K562 (cell line): Measurements from ENCODE around the gene MITF. TPM values are rescaled to one million over a fixed set of nuclear protein-coding genes. Genes with fewer than 3 reads are reported as not detected.

Source experiments
- ATAC-seq: fragments of 200-7000 bp; cut with Tn5 transposase; 3 replicates; pipeline ENCODE4 v1.9.1; 2020; ENCODE audit warnings: moderate library complexity
- BruUV-seq: library from RNA; stranded (reverse); fragments of 400-500 nt; replicated peaks from 2 replicates; lab custom pipeline; 2021; lab: Mats Ljungman, UMichigan
- CTCF ChIA-PET: fragments of 300-600 bp; formaldehyde crosslinking; extraction: SDS; loops from one replicate; lab custom pipeline; 2021; ENCODE audit warnings: low intra/inter-chr PET ratio; lab: Yijun Ruan, JAX
- POLR2A ChIA-PET: fragments of 300-600, 350-650 bp; sonication (Branson Sonifier 250); formaldehyde crosslinking; extraction: SDS; loops from one replicate; lab custom pipeline; 2021; ENCODE audit warnings: antibody characterized with exemption, inconsistent platforms; lab: Yijun Ruan, JAX
- DNase-seq, 4 experiments: peaks; one replicate each; pipeline versions ENCODE4 v3.0.0 to v3.0.0-alpha.2; 2011 to 2018; ENCODE audit warnings: low spot score in 3 of 4, mixed read lengths in 3 of 4; ENCODE audit errors: extremely low read depth in 1 of 4
- FAIRE-seq: peaks from 2 replicates; lab custom pipeline; 2011; peaks lifted over from hg19 to GRCh38; lab: Jason Lieb, UNC
- H2AFZ ChIP-seq: 2 replicates; pipeline ENCODE4 v1.6.0; 2011; ENCODE audit warnings: low read depth, low read length, control low read depth, inconsistent platforms
- H3K27ac ChIP-seq: fragments of 200-600 bp; 3 replicates; pipeline ENCODE4 v1.8.0; 2011; ENCODE audit warnings: low read depth, mild to moderate bottlenecking, control low read depth, inconsistent platforms, low read length, moderate library complexity, mixed read lengths; ENCODE audit errors: extremely low read depth
- H3K27me3 ChIP-seq, 2 experiments: fragments of 300-600 bp in 1 of 2; 2 replicates in 1 of 2; 3 replicates in 1 of 2; pipeline versions ENCODE4 v1.6.0 to v1.8.0; 2011; ENCODE audit warnings: inconsistent platforms in 2 of 2, low read length in 2 of 2, mild to moderate bottlenecking in 1 of 2, mixed read lengths in 1 of 2, moderate library complexity in 1 of 2; ENCODE audit not compliant: control insufficient read depth in 2 of 2, insufficient read depth in 2 of 2
- H3K36me3 ChIP-seq: fragments of 300-600 bp; 3 replicates; pipeline ENCODE4 v1.8.0; 2011; ENCODE audit warnings: mild to moderate bottlenecking, low read length, inconsistent platforms; ENCODE audit not compliant: control insufficient read depth, insufficient read depth
- H3K4me1 ChIP-seq, 2 experiments: fragments of 200-600 bp in 1 of 2; replicated peaks in 1 of 2; 2 replicates in 1 of 2; 3 replicates in 1 of 2; pipeline versions ENCODE4 v1.5.1 to v1.8.0; 2011; ENCODE audit warnings: inconsistent platforms in 2 of 2, low read length in 2 of 2, mild to moderate bottlenecking in 1 of 2, mixed read lengths in 1 of 2, moderate library complexity in 1 of 2; ENCODE audit not compliant: control insufficient read depth in 2 of 2, insufficient read depth in 2 of 2
- H3K4me2 ChIP-seq: 2 replicates; pipeline ENCODE4 v1.6.1; 2011; ENCODE audit warnings: low read length, control low read depth, inconsistent platforms, mixed read lengths; ENCODE audit not compliant: insufficient read depth
- H3K4me3 ChIP-seq: fragments of 200-600 bp; sonication (generic), shearing (Covaris generic); 2 replicates; pipeline ENCODE4 v1.5.1; 2016; ENCODE audit warnings: control low read depth, inconsistent platforms
- H3K79me2 ChIP-seq: fragments of 200-600 bp; 3 replicates; pipeline ENCODE4 v1.8.0; 2011; ENCODE audit warnings: low read length, inconsistent platforms; ENCODE audit not compliant: control insufficient read depth, insufficient read depth
- H3K9ac ChIP-seq, 2 experiments: 2 replicates each; pipeline versions ENCODE4 v1.6.0 to v1.6.1; 2011; ENCODE audit warnings: low read depth in 2 of 2, low read length in 2 of 2, control low read depth in 1 of 2, inconsistent platforms in 1 of 2, mild to moderate bottlenecking in 1 of 2, mixed read lengths in 1 of 2; ENCODE audit not compliant: insufficient read depth in 1 of 2
- H3K9me1 ChIP-seq: one replicate; pipeline ENCODE4 v1.6.0; 2011; ENCODE audit warnings: inconsistent platforms, mild to moderate bottlenecking, low read length, moderate library complexity; ENCODE audit not compliant: control insufficient read depth, insufficient read depth
- H3K9me3 ChIP-seq: replicated peaks from 2 replicates; pipeline ENCODE4 v1.5.1; 2011; ENCODE audit warnings: low read depth, low read length, inconsistent platforms; ENCODE audit not compliant: control insufficient read depth, insufficient read depth
- H4K20me1 ChIP-seq: replicated peaks from 2 replicates; pipeline ENCODE4 v1.6.1; 2011; ENCODE audit warnings: low read length, inconsistent platforms, mixed read lengths; ENCODE audit not compliant: control insufficient read depth, insufficient read depth
- CREB3L1 ChIP-seq: fragments of 450-650 bp; IDR thresholded peaks from 2 replicates; pipeline ENCODE4 v1.6.1; 2014; ENCODE audit warnings: low read depth, mild to moderate bottlenecking, moderate library complexity, borderline replicate concordance
- DPF2 ChIP-seq: fragments of 450-650 bp; IDR thresholded peaks from 2 replicates; pipeline ENCODE4 v1.6.1; 2016
- ELF4 ChIP-seq: fragments of 450-650 bp; formaldehyde crosslinking; IDR thresholded peaks from 2 replicates; pipeline ENCODE4 v1.4.0; 2022; ENCODE audit warnings: missing genetic modification characterization
- GTF2A2 ChIP-seq: IDR thresholded peaks from 2 replicates; pipeline ENCODE4 v1.6.1; 2016; ENCODE audit warnings: mild to moderate bottlenecking, missing genetic modification characterization, missing compliant biosample characterization
- USF2 ChIP-seq: sonication (generic); formaldehyde crosslinking; IDR thresholded peaks from 2 replicates; pipeline ENCODE4 v1.5.0; 2020; ENCODE audit warnings: missing genetic modification reagents
- XRCC5 ChIP-seq: fragments of 200-400 bp; formaldehyde crosslinking; IDR thresholded peaks from 2 replicates; pipeline ENCODE4 v1.6.1; 2017; ENCODE audit warnings: low read depth, mild to moderate bottlenecking, low read length
- ZNF511 ChIP-seq: sonication (generic); formaldehyde crosslinking; IDR thresholded peaks from 2 replicates; pipeline ENCODE4 v1.8.0; 2022; ENCODE audit warnings: mild to moderate bottlenecking, missing genetic modification reagents
- ZSCAN29 ChIP-seq: fragments of 450-650 bp; IDR thresholded peaks from 2 replicates; pipeline ENCODE4 v1.6.1; 2017
- WGBS: fragments of 100-300 bp; shearing (Covaris generic); methylation state at CpG from one replicate; pipeline ENCODE4 v1.1.6; 2016; ENCODE audit warnings: low coverage, mixed read lengths; ENCODE audit not compliant: insufficient coverage; ENCODE audit errors: missing lambda C conversion rate; 5-methylcytosine and 5-hydroxymethylcytosine counted together
- in situ Hi-C: fragments of 300-500 bp; cut with MboI; formaldehyde crosslinking; loops from 4 replicates; pipeline ENCODE4 v1.15.0; 2018; ENCODE audit warnings: inconsistent platforms, mixed read lengths
- intact Hi-C: fragments of 100-400 bp; cut with micrococcal nuclease; formaldehyde crosslinking; loops from 2 replicates; pipeline ENCODE4 v1.14.2; 2022
- polyA plus RNA-seq, 8 experiments: library from polyadenylated mRNA; depleted of rRNA in 4 of 8; stranded (reverse) in 5 of 8; unstranded in 3 of 8; fragments of >200 nt; fragmentation: Nextera tagmentation in 2 of 8; fragmentation: Illumina TruSeq in 1 of 8; extraction: Ambion mirVana in 2 of 8; extraction: Trizol in 1 of 8; gene quantifications; 2 replicates each; pipeline versions ENCODE4 v1.2.1 to v1.2.3, GENCODE V29; 2011 to 2014; ENCODE audit warnings: inconsistent platforms in 1 of 8, missing spikeins in 1 of 8
- total RNA-seq, 7 experiments: library from RNA; depleted of rRNA in 6 of 7; stranded (reverse); fragments of >200 nt in 6 of 7; fragmentation: Illumina TruSeq in 2 of 7; extraction: Trizol in 2 of 7; gene quantifications; 2 replicates each; pipeline versions ENCODE4 v1.2.1 to v1.2.3, GENCODE V29; 2011 to 2021; ENCODE audit warnings: low replicate concordance in 1 of 7

The MITF gene
- total and polyA plus RNA-seq, 9 of the 15 experiments (the other 6 are each of a cell fraction or from before 2014, with no cell fraction given), result 5.6 to 14.9 (median 11.1) TPM

GRCh38 chr3:69697381-69697780 lies 41.9 kb upstream of the MITF start:
- no peak for ATAC-seq
- H3K79me2 ChIP-seq, result no peaks in the 10 kb centered on the region
- H3K4me3 ChIP-seq, result no peak overlapping the region
- BruUV-seq, result no TSS peak
- no peak overlapping the region for H3K27ac ChIP-seq
- DNase-seq, result no peak
- H3K9ac ChIP-seq, result no peak overlapping the region
- intact Hi-C loops, result no loop called here
- no peaks in the 10 kb centered on the region for H4K20me1 ChIP-seq
- no peaks in the 10 kb centered on the region for H3K36me3 ChIP-seq
- no peak for FAIRE-seq
- WGBS, result 29% methylated on average over 2 of the region's 5 CpGs
- no peaks in the 10 kb centered on the region for H3K27me3 ChIP-seq
- H2AFZ ChIP-seq, result no peak overlapping the region
- in situ Hi-C loops, result loop anchor here (5.0 to 10.0 kb wide), 2 partner anchors 95 to 247 kb away; no protein-coding TSS in a partner anchor
- POLR2A ChIA-PET, result interaction anchor here (0.9 to 1.7 kb wide), 3 partner anchors 13 to 37 kb away, joined by 3 to 4 read pairs (median 4); no protein-coding TSS in a partner anchor
- TF ChIP-seq ZNF511 (CRISPR knock-in tag) (no peak), CREB3L1 (no peak), USF2 (CRISPR knock-in tag) (no peak), ELF4 (CRISPR knock-in tag) (no peak), XRCC5 (no peak), ZSCAN29 (no peak), GTF2A2 (tag) (no peak), DPF2 (no peak)
- TF ChIP-seq, all 486 proteins: peak for 0
- H3K9me3 ChIP-seq, result no peaks in the 10 kb centered on the region
- H3K4me1 ChIP-seq, result peaks cover 0 to 11% of the 10 kb centered on the region in 2 experiments; a peak in 2 of 5 replicates
- CTCF ChIA-PET, result no interaction called here
- no peak overlapping the region for H3K4me2 ChIP-seq
- no peaks in the 10 kb centered on the region for H3K9me1 ChIP-seq
